GM08714 (cell line): ENCODE data around the gene PARD6B.
"Not testable (repeated sequence)": the region's sequence is repeated elsewhere in the genome, so short reads cannot be mapped to it uniquely, and the experiment has no call there.

ENCODE experiments used
- H3K4me3 ChIP-seq: fragments of 200-500 bp; sonication (Bioruptor generic); 2 replicates; pipeline ENCODE4 v1.5.1; 2014; ENCODE audit warnings: mild to moderate bottlenecking, low read length, inconsistent platforms
- ZNF274 ChIP-seq: IDR thresholded peaks from 2 replicates; pipeline ENCODE4 v1.6.1; 2012; ENCODE audit warnings: mild to moderate bottlenecking, low read depth, low read length

Gene PARD6B

GRCh38 chr20:50797142-50797541 lies 65.8 kb downstream of the PARD6B start:
- TF ChIP-seq ZNF274, result no peak
- H3K4me3 ChIP-seq, result no peak overlapping the region

- TF ChIP-seq ZNF274, result no peak
- no peak overlapping the region for H3K4me3 ChIP-seq
Measured at GRCh38 chr20:50798650-50799049, 67.3 kb downstream of the PARD6B start.

- TF ChIP-seq ZNF274, result no peak
- no peak overlapping the region for H3K4me3 ChIP-seq
Measured at GRCh38 chr20:50799176-50799889, 68.0 kb downstream of the PARD6B start.

- no peak overlapping the region; the same call in 1 of the 2 replicates for H3K4me3 ChIP-seq
- no peak for TF ChIP-seq ZNF274
Measured at GRCh38 chr20:50799890-50800550, 68.6 kb downstream of the PARD6B start.

- not testable (repeated sequence) for H3K4me3 ChIP-seq
Measured at GRCh38 chr20:50800986-50801746, 69.8 kb downstream of the PARD6B start.

GRCh38 chr20:50801747-50802125 lies 70.4 kb downstream of the PARD6B start:
- no peak overlapping the region for H3K4me3 ChIP-seq
- TF ChIP-seq ZNF274, result no peak

GRCh38 chr20:50802289-50802688 lies 70.9 kb downstream of the PARD6B start:
- no peak overlapping the region for H3K4me3 ChIP-seq
- no peak for TF ChIP-seq ZNF274

- TF ChIP-seq ZNF274, result no peak
- H3K4me3 ChIP-seq, result peak overlapping the region; percentile 3; the same call in 1 of the 2 replicates
Measured at GRCh38 chr20:50804437-50805348, 73.3 kb downstream of the PARD6B start.

- H3K4me3 ChIP-seq, result peak overlapping the region; percentile 10; the same call in 1 of the 2 replicates
- TF ChIP-seq ZNF274, result no peak
Measured at GRCh38 chr20:50805349-50805684, 73.9 kb downstream of the PARD6B start.

GRCh38 chr20:50806126-50806768 lies 74.9 kb downstream of the PARD6B start:
- H3K4me3 ChIP-seq, result no peak overlapping the region
- TF ChIP-seq ZNF274, result no peak
